K562 (cell line): ENCODE data around the gene HSD3B7. TPM values are rescaled to one million over a fixed set of nuclear protein-coding genes. Genes with fewer than 3 reads are reported as not detected.

Experiments used
- ATAC-seq: fragments of 200-7000 bp; cut with Tn5 transposase; 3 replicates; pipeline ENCODE4 v1.9.1; 2020; ENCODE audit warnings: moderate library complexity
- BruUV-seq: library from RNA; stranded (reverse); fragments of 400-500 nt; replicated peaks from 2 replicates; lab custom pipeline; 2021; lab: Mats Ljungman, UMichigan
- CTCF ChIA-PET: fragments of 300-600 bp; formaldehyde crosslinking; extraction: SDS; loops from one replicate; lab custom pipeline; 2021; ENCODE audit warnings: low intra/inter-chr PET ratio; lab: Yijun Ruan, JAX
- POLR2A ChIA-PET: fragments of 300-600, 350-650 bp; sonication (Branson Sonifier 250); formaldehyde crosslinking; extraction: SDS; loops from one replicate; lab custom pipeline; 2021; ENCODE audit warnings: antibody characterized with exemption, inconsistent platforms; lab: Yijun Ruan, JAX
- DNase-seq, 4 experiments: peaks; one replicate each; pipeline versions ENCODE4 v3.0.0 to v3.0.0-alpha.2; 2011 to 2018; ENCODE audit warnings: low spot score in 3 of 4, mixed read lengths in 3 of 4; ENCODE audit errors: extremely low read depth in 1 of 4
- FAIRE-seq: peaks from 2 replicates; lab custom pipeline; 2011; peaks lifted over from hg19 to GRCh38; lab: Jason Lieb, UNC
- H2AFZ ChIP-seq: 2 replicates; pipeline ENCODE4 v1.6.0; 2011; ENCODE audit warnings: low read depth, low read length, control low read depth, inconsistent platforms
- H3K27ac ChIP-seq: fragments of 200-600 bp; 3 replicates; pipeline ENCODE4 v1.8.0; 2011; ENCODE audit warnings: low read depth, mild to moderate bottlenecking, control low read depth, inconsistent platforms, low read length, moderate library complexity, mixed read lengths; ENCODE audit errors: extremely low read depth
- H3K27me3 ChIP-seq, 2 experiments: fragments of 300-600 bp in 1 of 2; 2 replicates in 1 of 2; 3 replicates in 1 of 2; pipeline versions ENCODE4 v1.6.0 to v1.8.0; 2011; ENCODE audit warnings: inconsistent platforms in 2 of 2, low read length in 2 of 2, mild to moderate bottlenecking in 1 of 2, mixed read lengths in 1 of 2, moderate library complexity in 1 of 2; ENCODE audit not compliant: control insufficient read depth in 2 of 2, insufficient read depth in 2 of 2
- H3K36me3 ChIP-seq: fragments of 300-600 bp; 3 replicates; pipeline ENCODE4 v1.8.0; 2011; ENCODE audit warnings: mild to moderate bottlenecking, low read length, inconsistent platforms; ENCODE audit not compliant: control insufficient read depth, insufficient read depth
- H3K4me1 ChIP-seq, 2 experiments: fragments of 200-600 bp in 1 of 2; replicated peaks in 1 of 2; 2 replicates in 1 of 2; 3 replicates in 1 of 2; pipeline versions ENCODE4 v1.5.1 to v1.8.0; 2011; ENCODE audit warnings: inconsistent platforms in 2 of 2, low read length in 2 of 2, mild to moderate bottlenecking in 1 of 2, mixed read lengths in 1 of 2, moderate library complexity in 1 of 2; ENCODE audit not compliant: control insufficient read depth in 2 of 2, insufficient read depth in 2 of 2
- H3K4me2 ChIP-seq: 2 replicates; pipeline ENCODE4 v1.6.1; 2011; ENCODE audit warnings: low read length, control low read depth, inconsistent platforms, mixed read lengths; ENCODE audit not compliant: insufficient read depth
- H3K4me3 ChIP-seq: fragments of 200-600 bp; sonication (generic), shearing (Covaris generic); 2 replicates; pipeline ENCODE4 v1.5.1; 2016; ENCODE audit warnings: control low read depth, inconsistent platforms
- H3K79me2 ChIP-seq: fragments of 200-600 bp; 3 replicates; pipeline ENCODE4 v1.8.0; 2011; ENCODE audit warnings: low read length, inconsistent platforms; ENCODE audit not compliant: control insufficient read depth, insufficient read depth
- H3K9ac ChIP-seq, 2 experiments: 2 replicates each; pipeline versions ENCODE4 v1.6.0 to v1.6.1; 2011; ENCODE audit warnings: low read depth in 2 of 2, low read length in 2 of 2, control low read depth in 1 of 2, inconsistent platforms in 1 of 2, mild to moderate bottlenecking in 1 of 2, mixed read lengths in 1 of 2; ENCODE audit not compliant: insufficient read depth in 1 of 2
- H3K9me1 ChIP-seq: one replicate; pipeline ENCODE4 v1.6.0; 2011; ENCODE audit warnings: inconsistent platforms, mild to moderate bottlenecking, low read length, moderate library complexity; ENCODE audit not compliant: control insufficient read depth, insufficient read depth
- H3K9me3 ChIP-seq: replicated peaks from 2 replicates; pipeline ENCODE4 v1.5.1; 2011; ENCODE audit warnings: low read depth, low read length, inconsistent platforms; ENCODE audit not compliant: control insufficient read depth, insufficient read depth
- H4K20me1 ChIP-seq: replicated peaks from 2 replicates; pipeline ENCODE4 v1.6.1; 2011; ENCODE audit warnings: low read length, inconsistent platforms, mixed read lengths; ENCODE audit not compliant: control insufficient read depth, insufficient read depth
- FOXA3 ChIP-seq, 2 experiments: fragments of 450-650 bp in 1 of 2; sonication (generic) in 1 of 2; formaldehyde crosslinking; IDR thresholded peaks in 1 of 2; conservative IDR thresholded peaks in 1 of 2; 2 replicates each; pipeline versions ENCODE4 v1.4.0 to v1.8.0; 2020 to 2022; ENCODE audit warnings: mild to moderate bottlenecking in 2 of 2, missing genetic modification reagents in 1 of 2
- GATA2 ChIP-seq: sonication (generic); formaldehyde crosslinking; IDR thresholded peaks from 2 replicates; pipeline ENCODE4 v1.4.0; 2020; ENCODE audit warnings: mild to moderate bottlenecking, missing genetic modification reagents
- RBFOX2 ChIP-seq: fragments of 200-400 bp; formaldehyde crosslinking; IDR thresholded peaks from 2 replicates; pipeline ENCODE4 v1.6.1; 2017; ENCODE audit warnings: low read depth, mild to moderate bottlenecking, low read length, moderate library complexity
- RBM22 ChIP-seq: fragments of 200-400 bp; formaldehyde crosslinking; IDR thresholded peaks from 2 replicates; pipeline ENCODE4 v1.6.1; 2018; ENCODE audit warnings: low read length, low read depth; ENCODE audit not compliant: poor library complexity, severe bottlenecking
- ZBTB7A ChIP-seq: IDR thresholded peaks from 2 replicates; pipeline ENCODE4 v1.6.1; 2011; ENCODE audit warnings: low read depth, mild to moderate bottlenecking, low read length, moderate library complexity, borderline replicate concordance; ENCODE audit not compliant: control insufficient read depth
- WGBS: fragments of 100-300 bp; shearing (Covaris generic); methylation state at CpG from one replicate; pipeline ENCODE4 v1.1.6; 2016; ENCODE audit warnings: low coverage, mixed read lengths; ENCODE audit not compliant: insufficient coverage; ENCODE audit errors: missing lambda C conversion rate; 5-methylcytosine and 5-hydroxymethylcytosine counted together
- in situ Hi-C: fragments of 300-500 bp; cut with MboI; formaldehyde crosslinking; loops from 4 replicates; pipeline ENCODE4 v1.15.0; 2018; ENCODE audit warnings: inconsistent platforms, mixed read lengths
- intact Hi-C: fragments of 100-400 bp; cut with micrococcal nuclease; formaldehyde crosslinking; loops from 2 replicates; pipeline ENCODE4 v1.14.2; 2022
- polyA plus RNA-seq, 8 experiments: library from polyadenylated mRNA; depleted of rRNA in 4 of 8; stranded (reverse) in 5 of 8; unstranded in 3 of 8; fragments of >200 nt; fragmentation: Nextera tagmentation in 2 of 8; fragmentation: Illumina TruSeq in 1 of 8; extraction: Ambion mirVana in 2 of 8; extraction: Trizol in 1 of 8; gene quantifications; 2 replicates each; pipeline versions ENCODE4 v1.2.1 to v1.2.3, GENCODE V29; 2011 to 2014; ENCODE audit warnings: inconsistent platforms in 1 of 8, missing spikeins in 1 of 8
- total RNA-seq, 7 experiments: library from RNA; depleted of rRNA in 6 of 7; stranded (reverse); fragments of >200 nt in 6 of 7; fragmentation: Illumina TruSeq in 2 of 7; extraction: Trizol in 2 of 7; gene quantifications; 2 replicates each; pipeline versions ENCODE4 v1.2.1 to v1.2.3, GENCODE V29; 2011 to 2021; ENCODE audit warnings: low replicate concordance in 1 of 7
- TF ChIP-seq, protein P1 (sequence below), 3 experiments: fragments of 200-800 bp in 1 of 3; sonication (Bioruptor generic) in 1 of 3; sonication (generic) in 1 of 3; formaldehyde crosslinking in 1 of 3; IDR thresholded peaks; 2 replicates each; pipeline versions ENCODE4 v1.6.1 to v1.8.0; 2016 to 2022; ENCODE audit warnings: mild to moderate bottlenecking in 2 of 3, missing compliant biosample characterization in 2 of 3, missing genetic modification characterization in 2 of 3, missing genetic modification reagents in 1 of 3

Gene HSD3B7
- total and polyA plus RNA-seq, 9 of the 15 experiments (the other 6 are each of a cell fraction or from before 2014, with no cell fraction given), result 5.4 to 49.1 (median 23.0) TPM

GRCh38 chr16:30992276-30992780 is 7.3 kb downstream of the HSD3B7 start:
- BruUV-seq, result no TSS peak
- DNase-seq (no peak), FAIRE-seq (no peak), ATAC-seq (no peak)
- CTCF ChIA-PET, result no interaction called here
- in situ Hi-C loops, result loop anchor here (10.0 to 25.0 kb wide), 2 partner anchors 322 to 445 kb away; partner anchors contain the start of genes COX6A2 and ZNF843
- Histone ChIP-seq H3K9ac (peak overlapping the region in 1 of 2 experiments; percentile 23; a peak in 1 of 4 replicates), H3K4me1 (peaks cover 22 to 53% of the 10 kb centered on the region in 2 experiments), H4K20me1 (no peaks in the 10 kb centered on the region), H3K9me3 (no peaks in the 10 kb centered on the region), H3K36me3 (peaks cover 6% of the 10 kb centered on the region; the same call in 1 of the 3 replicates), H2AFZ (peak overlapping the region; percentile 67), H3K79me2 (peaks cover 3% of the 10 kb centered on the region; the same call in 2 of the 3 replicates), H3K9me1 (no peaks in the 10 kb centered on the region), H3K27me3 (no peaks in the 10 kb centered on the region), H3K4me2 (peak overlapping the region; percentile 62; the same call in 1 of the 2 replicates), H3K4me3 (no peak overlapping the region), H3K27ac (peak overlapping the region; percentile 61; the same call in 1 of the 3 replicates)
- intact Hi-C loops, result loop anchor here (5.0 kb wide), 2 partner anchors 40 to 80 kb away; partner anchors contain the start of genes STX4, ZNF646 and ZNF668
- POLR2A ChIA-PET, result interaction anchor here (0.7 to 1.6 kb wide), 3 partner anchors 99 to 199 kb away, joined by 3 to 5 read pairs (median 3); partner anchors contain the start of gene FUS
- 80% methylated on average over 13 of the region's 21 CpGs for WGBS
- TF ChIP-seq ZBTB7A (peak; percentile 18; the same call in 1 of the 2 replicates), GATA2 (no peak), RBFOX2 (0 out of 2 replicates have a peak, but pooled peaks have one; percentile 2), FOXA3 (CRISPR knock-in tag; conservative IDR thresholded peaks at IDR 0.05 in 1 of 2, IDR thresholded peaks at IDR 0.05 in 1 of 2) (0 out of 4 replicates have a peak, but pooled peaks of 1 of the 2 experiments have one; percentile 36), RBM22 (no peak)
- TF ChIP-seq, protein P1, sequence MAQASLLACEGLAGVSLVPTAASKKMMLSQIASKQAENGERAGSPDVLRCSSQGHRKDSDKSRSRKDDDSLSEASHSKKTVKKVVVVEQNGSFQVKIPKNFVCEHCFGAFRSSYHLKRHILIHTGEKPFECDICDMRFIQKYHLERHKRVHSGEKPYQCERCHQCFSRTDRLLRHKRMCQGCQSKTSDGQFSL (CRISPR knock-in tag; IDR thresholded peaks at IDR 0.05), result peak; percentile 71; the same call in 1 of the 2 replicates
- TF ChIP-seq, protein P1 (tag; IDR thresholded peaks at IDR 0.05), result 0 out of 4 replicates have a peak, but pooled peaks of 1 of the 2 experiments have one; percentile 19
